H1 (cell line): ENCODE measurements around the gene ACOD1. TPM values are rescaled to one million over a fixed set of nuclear protein-coding genes. Genes with fewer than 3 reads are reported as not detected.

Experiments used
- CTCF ChIA-PET: fragments of 300-600 bp; sonication (Branson Sonifier 250); formaldehyde crosslinking; loops from one replicate; lab custom pipeline; 2021; ENCODE audit not compliant: partially characterized antibody; lab: Charles Lee
- POLR2A ChIA-PET: fragments of 300-600 bp; sonication (Branson Sonifier 250); formaldehyde crosslinking; loops from one replicate; lab custom pipeline; 2021; ENCODE audit warnings: inconsistent platforms; ENCODE audit not compliant: partially characterized antibody; lab: Charles Lee
- DNase-seq, 2 experiments: peaks; one replicate each; pipeline versions ENCODE4 v3.0.0 to v3.0.0-alpha.2; 2010 to 2022; ENCODE audit warnings: low spot score in 2 of 2, low read depth in 1 of 2, mixed read lengths in 1 of 2
- FAIRE-seq: peaks from 2 replicates; lab custom pipeline; 2011; peaks lifted over from hg19 to GRCh38; lab: Jason Lieb, UNC
- H2AFZ ChIP-seq: 2 replicates; pipeline ENCODE4 v1.8.1; 2012; ENCODE audit warnings: low read length, inconsistent platforms
- H2AK5ac ChIP-seq: 2 replicates; pipeline ENCODE4 v1.6.1; 2013; ENCODE audit warnings: low read depth, low read length
- H2BK120ac ChIP-seq: replicated peaks from 2 replicates; pipeline ENCODE3; 2013; ENCODE audit warnings: low read depth, low read length, inconsistent platforms
- H2BK12ac ChIP-seq: 2 replicates; pipeline ENCODE4 v1.6.1; 2013; ENCODE audit warnings: low read depth, low read length
- H2BK15ac ChIP-seq: 2 replicates; pipeline ENCODE4 v1.6.1; 2013; ENCODE audit warnings: low read length
- H2BK20ac ChIP-seq: 2 replicates; pipeline ENCODE4 v1.6.1; 2013; ENCODE audit warnings: low read length
- H2BK5ac ChIP-seq: 2 replicates; pipeline ENCODE4 v1.6.1; 2013; ENCODE audit warnings: low read depth, low read length
- H3K14ac ChIP-seq: 2 replicates; pipeline ENCODE4 v1.6.1; 2013; ENCODE audit warnings: inconsistent platforms; ENCODE audit not compliant: insufficient read length
- H3K18ac ChIP-seq: 2 replicates; pipeline ENCODE4 v1.6.1; 2013; ENCODE audit warnings: low read length; ENCODE audit errors: extremely low read depth
- H3K23ac ChIP-seq: 2 replicates; pipeline ENCODE4 v1.6.1; 2013; ENCODE audit warnings: inconsistent platforms; ENCODE audit not compliant: insufficient read length
- H3K23me2 ChIP-seq: 2 replicates; pipeline ENCODE4 v1.6.1; 2013; ENCODE audit warnings: low read depth, low read length
- H3K27ac ChIP-seq: 2 replicates; pipeline ENCODE4 v1.6.1; 2011; ENCODE audit warnings: low read depth, low read length, inconsistent platforms
- H3K27me3 ChIP-seq, 4 experiments: replicated peaks in 1 of 4; 1 replicate in 1 of 4; 2 replicates in 3 of 4; pipeline versions ENCODE4 v1.6.1 to v1.8.1; 2011 to 2013; ENCODE audit warnings: low read length in 3 of 4, mild to moderate bottlenecking in 3 of 4, inconsistent platforms in 2 of 4, mixed read lengths in 2 of 4, moderate library complexity in 1 of 4; ENCODE audit not compliant: control insufficient read depth in 3 of 4, insufficient read depth in 3 of 4; ENCODE audit errors: extremely low read depth in 1 of 4
- H3K36me3 ChIP-seq, 4 experiments: 2 replicates each; pipeline versions ENCODE4 v1.6.1 to v1.8.1; 2011 to 2013; ENCODE audit warnings: mild to moderate bottlenecking in 4 of 4, low read length in 3 of 4, moderate library complexity in 2 of 4, control low read depth in 1 of 4, inconsistent platforms in 1 of 4; ENCODE audit not compliant: insufficient read depth in 4 of 4, control insufficient read depth in 2 of 4
- H3K4ac ChIP-seq: replicated peaks from 2 replicates; pipeline ENCODE3; 2013; ENCODE audit warnings: low read length, low read depth, mixed read lengths, inconsistent platforms; ENCODE audit not compliant: insufficient read length
- H3K4me1 ChIP-seq, 4 experiments: replicated peaks in 1 of 4; 1 replicate in 1 of 4; 2 replicates in 3 of 4; pipeline versions ENCODE4 v1.6.1 to v1.8.1; 2011 to 2013; ENCODE audit warnings: low read length in 3 of 4, inconsistent platforms in 2 of 4, mixed read lengths in 1 of 4; ENCODE audit not compliant: insufficient read depth in 4 of 4, control insufficient read depth in 3 of 4
- H3K4me2 ChIP-seq, 2 experiments: 2 replicates each; pipeline versions ENCODE4 v1.6.1 to v1.8.1; 2011 to 2013; ENCODE audit warnings: low read depth in 2 of 2, low read length in 2 of 2, control low read depth in 1 of 2, inconsistent platforms in 1 of 2, mild to moderate bottlenecking in 1 of 2; ENCODE audit not compliant: insufficient read depth in 1 of 2
- H3K4me3 ChIP-seq, 4 experiments: fragments of 200-600, 300-600 bp in 1 of 4; sonication (generic), shearing (Covaris generic), sonication (Bioruptor Twin) in 1 of 4; 2 replicates each; pipeline versions ENCODE4 v1.5.1 to v1.8.1; 2011 to 2016; ENCODE audit warnings: low read length in 4 of 4, low read depth in 3 of 4, control low read depth in 2 of 4, inconsistent platforms in 2 of 4, mild to moderate bottlenecking in 2 of 4, mixed read lengths in 1 of 4, moderate library complexity in 1 of 4; ENCODE audit not compliant: insufficient read depth in 2 of 4; ENCODE audit errors: extremely low read depth in 1 of 4
- H3K56ac ChIP-seq: replicated peaks from 2 replicates; pipeline ENCODE3; 2013; ENCODE audit warnings: low read depth, mild to moderate bottlenecking, mixed read lengths, low read length, inconsistent platforms; ENCODE audit not compliant: insufficient read length
- H3K79me1 ChIP-seq: 2 replicates; pipeline ENCODE4 v1.6.1; 2013; ENCODE audit warnings: low read depth, low read length, control low read depth
- H3K79me2 ChIP-seq, 2 experiments: 2 replicates each; pipeline versions ENCODE4 v1.6.1 to v1.8.1; 2012 to 2013; ENCODE audit warnings: low read length in 2 of 2, mild to moderate bottlenecking in 2 of 2, inconsistent platforms in 1 of 2; ENCODE audit not compliant: insufficient read depth in 2 of 2, control insufficient read depth in 1 of 2
- H3K9ac ChIP-seq, 4 experiments: replicated peaks in 1 of 4; 1 replicate in 1 of 4; 2 replicates in 3 of 4; pipeline versions ENCODE4 v1.6.1 to v1.8.1; 2011 to 2013; ENCODE audit warnings: low read depth in 3 of 4, low read length in 3 of 4, control low read depth in 2 of 4, mild to moderate bottlenecking in 2 of 4, moderate library complexity in 2 of 4, inconsistent platforms in 1 of 4; ENCODE audit errors: extremely low read depth in 1 of 4
- H3K9me3 ChIP-seq, 2 experiments: 2 replicates each; pipeline versions ENCODE4 v1.6.1 to v1.8.1; 2012 to 2013; ENCODE audit warnings: mild to moderate bottlenecking in 2 of 2, moderate library complexity in 2 of 2, control low read depth in 1 of 2, inconsistent platforms in 1 of 2, low read depth in 1 of 2, low read length in 1 of 2, mixed read lengths in 1 of 2; ENCODE audit not compliant: insufficient read depth in 2 of 2
- H4K20me1 ChIP-seq, 2 experiments: replicated peaks in 1 of 2; 2 replicates each; pipeline versions ENCODE3 to v1.8.1; 2011 to 2013; ENCODE audit warnings: inconsistent platforms in 2 of 2, low read length in 2 of 2, mild to moderate bottlenecking in 1 of 2; ENCODE audit not compliant: insufficient read depth in 2 of 2, control insufficient read depth in 1 of 2
- H4K5ac ChIP-seq: 2 replicates; pipeline ENCODE4 v1.6.1; 2013; ENCODE audit warnings: low read length, low read depth, mixed read lengths, inconsistent platforms; ENCODE audit not compliant: insufficient read length
- H4K8ac ChIP-seq: 2 replicates; pipeline ENCODE4 v1.8.0; 2013; ENCODE audit warnings: mild to moderate bottlenecking, moderate library complexity, low read length, inconsistent platforms; ENCODE audit not compliant: insufficient read depth; ENCODE audit errors: extremely low read depth
- H4K91ac ChIP-seq: replicated peaks from 2 replicates; pipeline ENCODE3; 2013; ENCODE audit warnings: low read length, mixed read lengths, inconsistent platforms; ENCODE audit not compliant: insufficient read length
- BRCA1 ChIP-seq: IDR thresholded peaks from 2 replicates; pipeline ENCODE4 v1.6.1; 2012; ENCODE audit warnings: low read depth, low read length, improper control_type of control experiment
- NANOG ChIP-seq: IDR thresholded peaks from 2 replicates; pipeline ENCODE4 v1.6.1; 2011; ENCODE audit warnings: low read length, low read depth, mild to moderate bottlenecking, inconsistent platforms; ENCODE audit not compliant: insufficient read depth, poor library complexity, severe bottlenecking
- PHF8 ChIP-seq: fragments of 200-600 bp; sonication (generic); conservative IDR thresholded peaks from 2 replicates; pipeline ENCODE4 v1.7.1; 2012; ENCODE audit warnings: low read depth, mild to moderate bottlenecking, inconsistent platforms, low read length, moderate library complexity
- SIRT6 ChIP-seq: IDR thresholded peaks from one replicate; pipeline ENCODE4 v1.7.1; 2012; ENCODE audit warnings: low read length, inconsistent platforms
- SIX5 ChIP-seq: IDR thresholded peaks from 2 replicates; pipeline ENCODE4 v1.6.1; 2011; ENCODE audit warnings: mild to moderate bottlenecking, low read depth, low read length
- SP1 ChIP-seq: IDR thresholded peaks from 2 replicates; pipeline ENCODE4 v1.6.1; 2011; ENCODE audit warnings: low read depth, low read length
- TCF12 ChIP-seq: IDR thresholded peaks from 2 replicates; pipeline ENCODE4 v1.6.1; 2011; ENCODE audit warnings: low read depth, mild to moderate bottlenecking, low read length
- ZNF274 ChIP-seq: IDR thresholded peaks from 2 replicates; pipeline ENCODE4 v1.7.0; 2012; ENCODE audit warnings: low read length, borderline replicate concordance; ENCODE audit errors: extremely low read depth
- WGBS, 2 experiments: shearing (Covaris generic) in 1 of 2; methylation state at CpG; one replicate each; pipeline versions ENCODE4 v1.1.6 to v1.1.7; 2013 to 2015; ENCODE audit warnings: low lambda C conversion rate in 2 of 2, mixed read lengths in 2 of 2, inconsistent platforms in 1 of 2, low coverage in 1 of 2, missing lambda C conversion rate in 1 of 2; ENCODE audit not compliant: insufficient replicate concordance in 2 of 2, insufficient coverage in 1 of 2, insufficient read length in 1 of 2; ENCODE audit errors: extremely low coverage in 1 of 2, missing lambda C conversion rate in 1 of 2; 5-methylcytosine and 5-hydroxymethylcytosine counted together
- polyA plus RNA-seq, 7 experiments: library from polyadenylated mRNA; depleted of rRNA in 3 of 7; stranded (reverse) in 5 of 7; unstranded in 2 of 7; fragments of >200 nt in 5 of 7; fragments of 200-250 nt in 2 of 7; gene quantifications; 1 replicate in 5 of 7; 2 replicates in 1 of 7; 4 replicates in 1 of 7; pipeline versions ENCODE4 v1.2.1 to v1.2.3, GENCODE V29; 2011 to 2013; ENCODE audit warnings: missing spikeins in 2 of 7, mixed read lengths in 2 of 7
- total RNA-seq: library from RNA; stranded (reverse); fragmentation: NEBNext Ultra II Directional; extraction: Animal tissue kit (Norgen Biotek cat#: 25700); gene quantifications from 2 replicates; pipeline ENCODE4 v1.2.1, GENCODE V29; 2021

The ACOD1 gene
- total and polyA plus RNA-seq, 2 of the 8 experiments (the other 6 are each of a cell fraction or from before 2014, with no cell fraction given) = not detected

GRCh38 chr13:76958841-76959432, 10.6 kb downstream of the ACOD1 start:
- peaks cover 19% of the 10 kb centered on the region in 2 experiments for H3K9me3 ChIP-seq
- H3K36me3 ChIP-seq = no peaks in the 10 kb centered on the region
- H2BK5ac ChIP-seq = no peak overlapping the region
- no peak overlapping the region for H4K5ac ChIP-seq
- H3K9ac ChIP-seq = no peak overlapping the region
- FAIRE-seq = no peak
- no peak overlapping the region for H4K8ac ChIP-seq
- H3K4me2 ChIP-seq = no peak overlapping the region
- H3K23ac ChIP-seq = no peak overlapping the region
- no peaks in the 10 kb centered on the region for H3K4me1 ChIP-seq
- no peak overlapping the region for H3K56ac ChIP-seq
- WGBS, 2 experiments = 93% methylated on average over 4 of the region's 4 CpGs; no CpG with 5 or more reads in 1 of the 2 experiments
- TF ChIP-seq TCF12 (no peak), SIRT6 (no peak), NANOG (no peak), SP1 (no peak), PHF8 (no peak), BRCA1 (no peak), SIX5 (no peak), ZNF274 (no peak)
- no peaks in the 10 kb centered on the region for H4K20me1 ChIP-seq
- no peak overlapping the region for H3K4ac ChIP-seq
- H3K27ac ChIP-seq = no peak overlapping the region
- H3K18ac ChIP-seq = no peak overlapping the region
- ChIA-PET POLR2A (no interaction called here), CTCF (no interaction called here)
- no peaks in the 10 kb centered on the region for H3K79me2 ChIP-seq
- H2AFZ ChIP-seq = no peak overlapping the region
- no peak overlapping the region for H2BK15ac ChIP-seq
- no peak overlapping the region for H2BK20ac ChIP-seq
- H3K79me1 ChIP-seq = no peaks in the 10 kb centered on the region
- H3K4me3 ChIP-seq = no peak overlapping the region
- DNase-seq = no peak
- no peak overlapping the region for H2BK12ac ChIP-seq
- H3K14ac ChIP-seq = no peak overlapping the region
- H2BK120ac ChIP-seq = no peak overlapping the region
- H4K91ac ChIP-seq = no peak overlapping the region
- no peaks in the 10 kb centered on the region for H3K27me3 ChIP-seq
- no peak overlapping the region for H2AK5ac ChIP-seq
- H3K23me2 ChIP-seq = no peaks in the 10 kb centered on the region
